Activated CD8-positive, alpha-beta T cell treated with anti-CD3 and anti-CD28 coated beads for 36 hours (primary cell): ENCODE measurements around the gene DYSF. TPM values are rescaled to one million over a fixed set of nuclear protein-coding genes. Genes with fewer than 3 reads are reported as not detected.

ENCODE experiments used
- ATAC-seq: fragments of 200-7000 bp; cut with Tn5 transposase; one replicate; pipeline ENCODE4 v1.10.0; 2021; ENCODE audit warnings: mild to moderate bottlenecking, moderate library complexity
- CTCF ChIA-PET: fragments of 350-600 bp; sonication (Branson Sonifier 250); formaldehyde crosslinking; loops from one replicate; lab custom pipeline; 2021; ENCODE audit warnings: antibody characterized with exemption; lab: Charles Lee
- POLR2A ChIA-PET: fragments of 350-600 bp; sonication (Branson Sonifier 250); formaldehyde crosslinking; loops from one replicate; lab custom pipeline; 2021; ENCODE audit warnings: antibody characterized with exemption; lab: Charles Lee
- DNase-seq: peaks from one replicate; pipeline ENCODE4 v3.0.0-alpha.2; 2020
- H3K27ac Mint-ChIP-seq: one replicate; pipeline ENCODE4 v1.8.0; 2021; ENCODE audit warnings: mild to moderate bottlenecking, mixed read lengths
- H3K27me3 Mint-ChIP-seq: one replicate; pipeline ENCODE4 v1.8.0; 2021; ENCODE audit warnings: mixed read lengths
- H3K36me3 Mint-ChIP-seq: one replicate; pipeline ENCODE4 v1.8.0; 2021; ENCODE audit warnings: low read depth, mixed read lengths
- H3K4me1 Mint-ChIP-seq: one replicate; pipeline ENCODE4 v1.8.0; 2021; ENCODE audit warnings: low read depth, mixed read lengths
- H3K4me3 Mint-ChIP-seq: one replicate; pipeline ENCODE4 v1.8.0; 2021; ENCODE audit warnings: mild to moderate bottlenecking, moderate library complexity, mixed read lengths
- H3K9me3 Mint-ChIP-seq: one replicate; pipeline ENCODE4 v1.8.0; 2021; ENCODE audit warnings: mixed read lengths
- intact Hi-C: fragments of 100-400 bp; cut with micrococcal nuclease; formaldehyde crosslinking; loops from one replicate; pipeline ENCODE4 v1.10.0; 2022
- total RNA-seq, 2 experiments: library from RNA; stranded (reverse); gene quantifications; one replicate each; pipeline ENCODE4 v1.2.3, GENCODE V29; 2021
- TF ChIP-seq, protein P1 (sequence below): fragments of 200-600 bp; IDR thresholded peaks from one replicate; pipeline ENCODE4 v1.8.0; 2022; ENCODE audit warnings: antibody characterized with exemption, mild to moderate bottlenecking

DYSF gene
- total RNA-seq, 2 experiments from 2014 or later: 3.5 to 3.8 TPM

DNA sequence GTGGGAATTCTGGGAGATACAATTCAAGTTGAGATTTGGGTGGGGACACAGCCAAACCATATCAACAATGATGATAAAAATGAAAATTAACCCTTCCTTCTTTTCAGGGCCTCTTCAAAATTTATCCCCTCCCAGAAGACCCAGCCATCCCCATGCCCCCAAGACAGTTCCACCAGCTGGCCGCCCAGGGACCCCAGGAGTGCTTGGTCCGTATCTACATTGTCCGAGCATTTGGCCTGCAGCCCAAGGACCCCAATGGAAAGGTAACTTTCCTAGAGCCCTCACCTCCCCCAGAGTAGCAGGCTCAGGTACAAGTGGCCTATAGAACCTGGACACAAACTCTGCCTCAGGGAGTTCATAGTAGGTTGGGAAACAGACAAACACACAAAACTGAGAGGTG is 205.4 kb downstream of the DYSF start:
- Mint-ChIP-seq H3K36me3 (peaks cover 6% of the 10 kb centered on the region), H3K4me3 (no peak overlapping the region), H3K4me1 (no peaks in the 10 kb centered on the region), H3K27me3 (no peaks in the 10 kb centered on the region), H3K9me3 (peaks cover 17% of the 10 kb centered on the region), H3K27ac (no peak overlapping the region)
- DNase-seq: no peak
- ChIA-PET CTCF (no interaction called here), POLR2A (no interaction called here)
- TF ChIP-seq, protein P1, sequence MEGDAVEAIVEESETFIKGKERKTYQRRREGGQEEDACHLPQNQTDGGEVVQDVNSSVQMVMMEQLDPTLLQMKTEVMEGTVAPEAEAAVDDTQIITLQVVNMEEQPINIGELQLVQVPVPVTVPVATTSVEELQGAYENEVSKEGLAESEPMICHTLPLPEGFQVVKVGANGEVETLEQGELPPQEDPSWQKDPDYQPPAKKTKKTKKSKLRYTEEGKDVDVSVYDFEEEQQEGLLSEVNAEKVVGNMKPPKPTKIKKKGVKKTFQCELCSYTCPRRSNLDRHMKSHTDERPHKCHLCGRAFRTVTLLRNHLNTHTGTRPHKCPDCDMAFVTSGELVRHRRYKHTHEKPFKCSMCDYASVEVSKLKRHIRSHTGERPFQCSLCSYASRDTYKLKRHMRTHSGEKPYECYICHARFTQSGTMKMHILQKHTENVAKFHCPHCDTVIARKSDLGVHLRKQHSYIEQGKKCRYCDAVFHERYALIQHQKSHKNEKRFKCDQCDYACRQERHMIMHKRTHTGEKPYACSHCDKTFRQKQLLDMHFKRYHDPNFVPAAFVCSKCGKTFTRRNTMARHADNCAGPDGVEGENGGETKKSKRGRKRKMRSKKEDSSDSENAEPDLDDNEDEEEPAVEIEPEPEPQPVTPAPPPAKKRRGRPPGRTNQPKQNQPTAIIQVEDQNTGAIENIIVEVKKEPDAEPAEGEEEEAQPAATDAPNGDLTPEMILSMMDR: no peak
- intact Hi-C loops: no loop called here
- no peak for ATAC-seq

DNA sequence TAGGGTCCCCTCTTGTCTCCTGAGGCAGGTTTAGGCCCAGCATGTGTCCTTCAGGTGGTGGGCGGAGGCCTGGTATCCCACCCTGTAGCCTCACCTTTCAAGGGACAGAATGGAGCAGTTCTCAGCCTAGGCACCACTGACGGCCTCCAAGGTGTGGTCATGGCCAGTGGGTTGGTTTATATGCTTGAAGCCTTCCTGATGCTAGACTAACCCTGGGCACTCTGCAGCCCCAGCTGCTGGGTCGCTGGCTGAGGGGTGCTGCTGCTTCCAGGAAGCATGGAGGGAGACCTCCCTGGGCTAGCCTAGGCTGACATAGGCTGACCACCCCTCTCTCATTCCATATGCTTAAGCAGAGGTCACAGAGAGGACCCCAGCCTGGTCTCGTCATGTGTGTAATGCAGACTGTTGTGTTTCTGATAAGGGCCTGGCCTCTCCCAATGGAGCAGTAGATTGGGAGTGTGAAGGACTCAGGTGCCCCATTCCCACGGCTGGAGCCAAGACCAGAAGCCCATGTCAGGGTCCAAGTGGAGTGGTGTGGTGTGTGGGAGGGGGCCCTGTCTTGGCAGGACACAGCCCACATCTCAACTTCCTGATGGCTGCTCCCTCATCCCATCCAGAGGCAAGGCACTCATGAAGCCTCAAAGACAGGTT is 206.6 kb downstream of the DYSF start:
- no peaks in the 10 kb centered on the region for H3K4me1 Mint-ChIP-seq
- no peak overlapping the region for H3K27ac Mint-ChIP-seq
- DNase-seq: no peak
- TF ChIP-seq, protein P1: no peak
- ChIA-PET POLR2A (no interaction called here), CTCF (no interaction called here)
- no peak for ATAC-seq
- intact Hi-C loops: no loop called here
- no peaks in the 10 kb centered on the region for H3K27me3 Mint-ChIP-seq
- H3K4me3 Mint-ChIP-seq: no peak overlapping the region
- H3K36me3 Mint-ChIP-seq: peaks cover 6% of the 10 kb centered on the region
- peaks cover 17% of the 10 kb centered on the region for H3K9me3 Mint-ChIP-seq

DNA sequence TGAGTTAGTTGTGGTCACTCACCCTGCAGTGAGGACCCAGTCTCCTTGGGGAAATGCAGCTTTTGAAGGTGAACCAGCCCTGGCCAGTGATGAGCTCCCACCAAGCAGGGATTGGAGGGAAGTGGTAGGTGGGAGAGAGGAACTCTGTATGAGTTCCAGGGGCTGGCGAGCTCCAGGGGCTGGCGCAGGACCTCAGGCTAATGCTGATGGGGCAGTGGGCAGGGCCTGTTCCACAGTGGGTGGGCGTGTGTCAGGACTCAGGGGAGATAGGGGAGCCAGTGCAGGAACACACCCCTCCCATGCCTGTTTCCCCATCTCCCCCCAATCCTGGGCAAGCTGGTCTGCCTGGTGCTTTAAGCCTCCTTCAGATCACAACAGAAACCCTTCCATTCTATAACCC is 208.4 kb downstream of the DYSF start:
- Mint-ChIP-seq H3K4me3 (no peak overlapping the region), H3K27me3 (no peaks in the 10 kb centered on the region), H3K27ac (no peak overlapping the region), H3K36me3 (peaks cover 6% of the 10 kb centered on the region), H3K9me3 (peaks cover 13% of the 10 kb centered on the region), H3K4me1 (no peaks in the 10 kb centered on the region)
- TF ChIP-seq, protein P1: no peak
- DNase-seq (no peak), ATAC-seq (no peak)
- ChIA-PET CTCF (interaction anchor here (1.1 kb wide), 1 partner anchor 88 kb away, joined by 3 read pairs; no protein-coding TSS in a partner anchor), POLR2A (no interaction called here)
- intact Hi-C loops: no loop called here

DNA sequence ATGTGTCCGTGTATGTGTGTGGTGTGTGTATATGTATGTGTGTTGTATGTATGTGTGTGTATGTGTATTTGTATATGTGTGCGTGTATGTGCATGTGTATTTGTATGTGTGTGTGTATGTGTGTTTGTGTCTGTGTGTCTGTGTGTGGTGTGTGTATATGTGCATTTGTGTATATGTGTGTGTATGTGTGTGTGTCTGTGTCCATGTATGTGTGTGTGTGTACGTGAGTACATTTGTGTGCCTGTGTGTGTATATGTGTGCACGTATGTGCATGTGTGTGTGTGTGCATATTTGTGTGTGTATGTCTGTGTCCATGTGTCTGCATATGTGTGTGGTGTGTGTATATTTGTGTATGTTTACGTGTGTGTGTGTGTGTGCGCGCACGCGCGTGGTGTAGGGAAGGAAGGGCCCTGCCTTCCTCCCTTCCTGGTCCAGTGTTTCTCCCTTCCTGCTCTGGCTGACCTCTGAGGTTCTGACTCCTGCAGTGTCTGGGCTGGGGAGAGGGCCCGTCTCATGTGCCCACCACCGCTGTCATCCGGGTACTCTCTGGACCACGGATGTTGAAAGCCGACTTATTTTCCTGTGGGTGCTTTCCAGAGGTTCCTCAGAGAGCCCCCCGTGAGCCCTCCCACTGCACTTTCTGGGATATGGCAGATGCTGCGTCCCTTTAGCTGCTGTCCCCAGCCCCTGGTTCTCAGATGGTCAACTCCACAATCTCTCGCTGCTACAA is 209.5 kb downstream of the DYSF start:
- H3K4me1 Mint-ChIP-seq: no peaks in the 10 kb centered on the region
- TF ChIP-seq, protein P1: no peak
- no peak overlapping the region for H3K4me3 Mint-ChIP-seq

DNA sequence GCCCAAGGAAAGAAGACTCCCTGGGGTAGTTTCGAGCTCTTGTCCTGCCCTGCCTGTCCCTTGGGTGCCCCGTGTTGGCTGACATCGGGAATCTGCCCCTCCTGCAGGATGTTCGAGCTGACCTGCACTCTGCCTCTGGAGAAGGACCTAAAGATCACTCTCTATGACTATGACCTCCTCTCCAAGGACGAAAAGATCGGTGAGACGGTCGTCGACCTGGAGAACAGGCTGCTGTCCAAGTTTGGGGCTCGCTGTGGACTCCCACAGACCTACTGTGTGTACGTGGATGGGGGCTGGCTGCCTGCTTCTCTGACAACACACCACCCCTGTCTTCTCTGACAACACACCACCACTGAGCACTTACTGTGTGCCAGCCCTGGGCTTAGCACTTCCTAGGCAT is 210.8 kb downstream of the DYSF start:
- H3K4me3 Mint-ChIP-seq: no peak overlapping the region
- intact Hi-C loops: no loop called here
- no peak for DNase-seq
- no peaks in the 10 kb centered on the region for H3K27me3 Mint-ChIP-seq
- TF ChIP-seq, protein P1: no peak
- no peaks in the 10 kb centered on the region for H3K36me3 Mint-ChIP-seq
- H3K27ac Mint-ChIP-seq: no peak overlapping the region
- ATAC-seq: no peak
- ChIA-PET POLR2A (no interaction called here), CTCF (no interaction called here)
- no peaks in the 10 kb centered on the region for H3K4me1 Mint-ChIP-seq
- H3K9me3 Mint-ChIP-seq: peaks cover under 1% of the 10 kb centered on the region

More for the DNA sequence above, 209.5 kb downstream of the DYSF start:
- no peak for ATAC-seq
- intact Hi-C loops: no loop called here
- peaks cover 5% of the 10 kb centered on the region for H3K36me3 Mint-ChIP-seq
- ChIA-PET CTCF (no interaction called here), POLR2A (no interaction called here)
- no peak overlapping the region for H3K27ac Mint-ChIP-seq
- H3K27me3 Mint-ChIP-seq: no peaks in the 10 kb centered on the region
- peaks cover 13% of the 10 kb centered on the region for H3K9me3 Mint-ChIP-seq
- no peak for DNase-seq
